Spleen (tissue), 11 donors: ENCODE measurements around the gene MFSD12. TPM values are rescaled to one million over a fixed set of nuclear protein-coding genes. Genes with fewer than 3 reads are reported as not detected.
A peak's percentile ranks its signal among the peaks of the same experiment; 100 is the strongest.

Experiments used
- DNase-seq: peaks from one replicate; pipeline ENCODE4 v3.0.0-alpha.2; 2020
- H3K27ac ChIP-seq, 8 donors: fragments of 200-600 bp; sonication (generic) in 7 of 8; 1 replicate in 4 of 8; 2 replicates in 4 of 8; pipeline versions ENCODE4 v1.5.0 to v1.8.0; 2016 to 2021; ENCODE audit warnings: inconsistent platforms in 4 of 8, mild to moderate bottlenecking in 4 of 8, moderate library complexity in 1 of 8
- H3K27me3 ChIP-seq, 7 donors: fragments of 200-600 bp; sonication (generic) in 6 of 7; replicated peaks in 1 of 7; 1 replicate in 4 of 7; 2 replicates in 3 of 7; pipeline versions ENCODE4 v1.5.0 to v1.8.0; 2016 to 2021; ENCODE audit warnings: inconsistent platforms in 3 of 7, mild to moderate bottlenecking in 1 of 7
- H3K36me3 ChIP-seq, 6 donors: fragments of 200-600 bp; sonication (generic) in 5 of 6; 1 replicate in 4 of 6; 2 replicates in 2 of 6; pipeline versions ENCODE4 v1.5.0 to v1.8.0; 2016 to 2021; ENCODE audit warnings: inconsistent platforms in 2 of 6
- H3K4me1 ChIP-seq, 6 donors: fragments of 200-600 bp; sonication (generic) in 5 of 6; 1 replicate in 3 of 6; 2 replicates in 3 of 6; pipeline versions ENCODE4 v1.5.0 to v1.8.0; 2016 to 2021; ENCODE audit warnings: inconsistent platforms in 3 of 6
- H3K4me3 ChIP-seq, 8 donors: fragments of 200-600 bp; sonication (generic) in 7 of 8; 1 replicate in 4 of 8; 2 replicates in 4 of 8; pipeline versions ENCODE4 v1.5.0 to v1.8.0; 2016 to 2021; ENCODE audit warnings: inconsistent platforms in 4 of 8, mild to moderate bottlenecking in 4 of 8, moderate library complexity in 2 of 8
- H3K9me3 ChIP-seq, 8 donors: fragments of 200-600 bp; sonication (generic) in 7 of 8; 1 replicate in 4 of 8; 2 replicates in 4 of 8; pipeline versions ENCODE4 v1.5.0 to v1.8.0; 2016 to 2021; ENCODE audit warnings: inconsistent platforms in 4 of 8
- CTCF ChIP-seq, 11 experiments: fragments of 200-600 bp in 7 of 11; fragments of 450-650 bp in 4 of 11; sonication (generic) in 4 of 11; IDR thresholded peaks in 8 of 11; conservative IDR thresholded peaks in 3 of 11; 1 replicate in 7 of 11; 2 replicates in 4 of 11; pipeline versions ENCODE4 v1.4.0 to v1.8.0; 2016 to 2021; ENCODE audit warnings: antibody characterized with exemption in 11 of 11, inconsistent platforms in 4 of 11, mild to moderate bottlenecking in 1 of 11
- POLR2A ChIP-seq, 3 donors: fragments of 450-650 bp; IDR thresholded peaks; one replicate each; pipeline ENCODE4 v1.5.1; 2017; ENCODE audit warnings: antibody characterized with exemption in 3 of 3, mild to moderate bottlenecking in 1 of 3
- POLR2AphosphoS5 ChIP-seq, 3 donors: sonication (generic); formaldehyde crosslinking; IDR thresholded peaks; one replicate each; pipeline ENCODE4 v1.5.1; 2017; ENCODE audit warnings: antibody characterized with exemption in 3 of 3
- WGBS, 5 donors: extraction: QIAGEN DNeasy Blood & Tissue Kit in 3 of 5; methylation state at CpG; one replicate each; pipeline versions ENCODE4 v1.1.5 to v1.1.7; 2013 to 2018; 5-methylcytosine and 5-hydroxymethylcytosine counted together
- intact Hi-C: fragments of 100-400 bp; cut with DNase I; formaldehyde crosslinking; loops from one replicate; pipeline ENCODE4 v1.15.0; 2023; ENCODE audit warnings: low total_unique reads
- polyA plus RNA-seq, 3 donors: library from polyadenylated mRNA; stranded (reverse); fragments of 200-250 nt; gene quantifications; one replicate each; pipeline ENCODE4 v1.2.1, GENCODE V29; 2013
- total RNA-seq, 7 donors: library from RNA; depleted of rRNA in 3 of 7; stranded (reverse); fragments of >200 nt in 3 of 7; fragmentation: NEBNext Ultra II Directional in 4 of 7; extraction: Animal tissue kit (Norgen Biotek cat#: 25700) in 4 of 7; gene quantifications; one replicate each; pipeline versions ENCODE4 v1.1.0 to v1.2.1, GENCODE V29; 2016 to 2021
- donor health status: healthy with polysubstance abuse.
- donor health status: DM: no; HTN: no; CAD: no; lungs with moderate emphysema.
- donor health status: DM: no; HTN: no; CAD: no.
- donor health status: Bipolar disorder and iron deficiency.
- donor health status: healthy.
- donor health status: DM: no; HTN: no; CAD: no.
- donor health status: DM: yes; HTN: yes; CAD: no.

Gene MFSD12
- total and polyA plus RNA-seq, 10 donors: 31.0 to 131 (median 85.1) TPM

GRCh38 chr19:3603121-3603811, 45.9 kb upstream of the MFSD12 start:
- peaks cover 38 to 62% (median 52%) of the 10 kb centered on the region in 6 donors for H3K4me1 ChIP-seq
- peak overlapping the region in 1 of 8 donors; percentile 77 for H3K4me3 ChIP-seq
- peak overlapping the region; percentile 13 to 88 (median 69) for H3K27ac ChIP-seq
- peaks cover 0 to 39% (median 13%) of the 10 kb centered on the region in 7 donors for H3K27me3 ChIP-seq
- no peak for TF ChIP-seq POLR2A (IDR thresholded peaks at IDR 0.05)
- peak; percentile 50 to 75 (median 67) for TF ChIP-seq POLR2AphosphoS5 (IDR thresholded peaks at IDR 0.05)
- no peaks in the 10 kb centered on the region for H3K9me3 ChIP-seq
- intact Hi-C loops: no loop called here
- WGBS, 5 donors: 58 to 92% (median 64%) methylated on average over 21 to 23 of the region's 23 CpGs
- H3K36me3 ChIP-seq: peaks cover 0 to 12% (median 7%) of the 10 kb centered on the region in 6 donors
- peak; percentile 71 for DNase-seq

GRCh38 chr19:3601021-3601420, 43.6 kb upstream of the MFSD12 start:
- intact Hi-C loops: no loop called here
- no peak overlapping the region for H3K27ac ChIP-seq

GRCh38 chr19:3599776-3600187, 42.4 kb upstream of the MFSD12 start:
- H3K9me3 ChIP-seq: no peaks in the 10 kb centered on the region
- intact Hi-C loops: no loop called here
- 82 to 97% (median 95%) methylated on average over 7 to 28 of the region's 28 CpGs for WGBS, 5 donors
- TF ChIP-seq POLR2AphosphoS5 (IDR thresholded peaks at IDR 0.05): no peak
- TF ChIP-seq CTCF (IDR thresholded peaks at IDR 0.05 in 8 of 11, conservative IDR thresholded peaks at IDR 0.05 in 3 of 11): no peak
- no peak for TF ChIP-seq POLR2A (IDR thresholded peaks at IDR 0.05)
- H3K27me3 ChIP-seq: peaks cover 0 to 6% (median 0%) of the 10 kb centered on the region in 7 donors
- H3K4me3 ChIP-seq: no peak overlapping the region
- peaks cover 0 to 29% (median 7%) of the 10 kb centered on the region in 6 donors for H3K36me3 ChIP-seq
- DNase-seq: no peak
- no peak overlapping the region for H3K27ac ChIP-seq
- H3K4me1 ChIP-seq: peaks cover 13 to 27% (median 19%) of the 10 kb centered on the region in 6 donors

More at GRCh38 chr19:3601021-3601420, 43.6 kb upstream of the MFSD12 start:
- DNase-seq: no peak
- Histone ChIP-seq H3K27me3 (peaks cover 0 to 17% (median 1%) of the 10 kb centered on the region in 7 donors), H3K4me1 (peaks cover 23 to 39% (median 30%) of the 10 kb centered on the region in 6 donors), H3K9me3 (no peaks in the 10 kb centered on the region), H3K4me3 (no peak overlapping the region), H3K36me3 (peaks cover 0 to 21% (median 7%) of the 10 kb centered on the region in 6 donors)
- TF ChIP-seq POLR2A (IDR thresholded peaks at IDR 0.05) (no peak), POLR2AphosphoS5 (IDR thresholded peaks at IDR 0.05) (no peak), CTCF (IDR thresholded peaks at IDR 0.05 in 8 of 11, conservative IDR thresholded peaks at IDR 0.05 in 3 of 11) (no peak)
- 92 to 95% (median 94%) methylated on average over 12 of the region's 12 CpGs for WGBS, 5 donors

GRCh38 chr19:3595521-3596061, 38.2 kb upstream of the MFSD12 start:
- Histone ChIP-seq H3K36me3 (peaks cover 0 to 29% (median 7%) of the 10 kb centered on the region in 6 donors), H3K27ac (no peak overlapping the region), H3K4me1 (no peaks in the 10 kb centered on the region), H3K27me3 (no peaks in the 10 kb centered on the region), H3K4me3 (no peak overlapping the region), H3K9me3 (no peaks in the 10 kb centered on the region)
- WGBS, 5 donors: 85 to 97% (median 91%) methylated on average over 29 to 34 of the region's 34 CpGs
- TF ChIP-seq POLR2A (IDR thresholded peaks at IDR 0.05) (no peak), CTCF (IDR thresholded peaks at IDR 0.05 in 8 of 11, conservative IDR thresholded peaks at IDR 0.05 in 3 of 11) (no peak), POLR2AphosphoS5 (IDR thresholded peaks at IDR 0.05) (peak in 1 of 3 donors; percentile 27)
- intact Hi-C loops: no loop called here
- no peak for DNase-seq
